SK-N-SH (cell line): ENCODE measurements around the gene YWHAH. TPM values are rescaled to one million over a fixed set of nuclear protein-coding genes. Genes with fewer than 3 reads are reported as not detected.

ENCODE experiments used
- CTCF ChIA-PET: fragments of 300-600, 350-600 bp; formaldehyde crosslinking; extraction: SDS; loops from one replicate; lab custom pipeline; 2021; lab: Yijun Ruan, JAX
- POLR2A ChIA-PET: fragments of 350-600 bp; sonication (Branson Sonifier 250); formaldehyde crosslinking; extraction: SDS; loops from one replicate; lab custom pipeline; 2020; ENCODE audit warnings: antibody characterized with exemption, inconsistent platforms; lab: Yijun Ruan, JAX
- DNase-seq: peaks from one replicate; pipeline ENCODE4 v3.0.0; 2012
- H2AFZ ChIP-seq: fragments of 200-600 bp; sonication (generic); 2 replicates; pipeline ENCODE4 v1.8.1; 2016; ENCODE audit warnings: antibody characterized with exemption, mild to moderate bottlenecking, low read depth
- H3F3A ChIP-seq: fragments of 200-600 bp; sonication (generic); replicated peaks from 2 replicates; pipeline ENCODE3; 2016; ENCODE audit warnings: antibody characterized with exemption, mild to moderate bottlenecking; ENCODE audit not compliant: insufficient read depth
- H3K27ac ChIP-seq, 2 experiments: fragments of 200-500 bp in 1 of 2; fragments of 200-600 bp in 1 of 2; sonication (Bioruptor generic) in 1 of 2; sonication (generic), shearing (Covaris generic) in 1 of 2; 2 replicates each; pipeline versions ENCODE4 v1.5.1 to v1.6.1; 2014 to 2016; ENCODE audit warnings: low read depth in 2 of 2, inconsistent platforms in 1 of 2, low read length in 1 of 2, mild to moderate bottlenecking in 1 of 2, mixed read lengths in 1 of 2
- H3K27me3 ChIP-seq: fragments of 200-600 bp; sonication (generic), shearing (Covaris generic); 2 replicates; pipeline ENCODE4 v1.6.1; 2016; ENCODE audit warnings: mixed run types; ENCODE audit not compliant: insufficient read depth
- H3K36me3 ChIP-seq, 2 experiments: fragments of 200-500 bp in 1 of 2; fragments of 200-600 bp in 1 of 2; sonication (Bioruptor generic) in 1 of 2; sonication (generic) in 1 of 2; replicated peaks in 1 of 2; 2 replicates each; pipeline versions ENCODE3 to v1.5.1; 2014 to 2016; ENCODE audit warnings: low read length in 1 of 2, mild to moderate bottlenecking in 1 of 2; ENCODE audit not compliant: insufficient read depth in 2 of 2, control insufficient read depth in 1 of 2
- H3K4me1 ChIP-seq, 2 experiments: fragments of 200-500 bp in 1 of 2; fragments of 200-600 bp in 1 of 2; sonication (Bioruptor generic) in 1 of 2; sonication (generic), shearing (Covaris generic) in 1 of 2; 2 replicates each; pipeline versions ENCODE4 v1.5.1 to v1.6.1; 2014 to 2016; ENCODE audit warnings: low read depth in 1 of 2, low read length in 1 of 2, mixed run types in 1 of 2; ENCODE audit not compliant: insufficient read depth in 2 of 2, control insufficient read depth in 1 of 2
- H3K4me2 ChIP-seq: fragments of 200-600 bp; sonication (generic), shearing (Covaris generic); 2 replicates; pipeline ENCODE4 v1.6.1; 2017; ENCODE audit warnings: mixed run types
- H3K4me3 ChIP-seq, 2 experiments: fragments of 200-500 bp in 1 of 2; fragments of 200-600 bp in 1 of 2; sonication (Bioruptor generic) in 1 of 2; sonication (generic), shearing (Covaris generic) in 1 of 2; 2 replicates each; pipeline versions ENCODE4 v1.5.1 to v1.8.1; 2014 to 2016; ENCODE audit warnings: low read depth in 2 of 2, inconsistent platforms in 1 of 2, low read length in 1 of 2, mild to moderate bottlenecking in 1 of 2, mixed read lengths in 1 of 2, moderate library complexity in 1 of 2
- H3K79me2 ChIP-seq: fragments of 200-600 bp; sonication (generic); 2 replicates; pipeline ENCODE4 v1.8.1; 2017; ENCODE audit warnings: mild to moderate bottlenecking; ENCODE audit not compliant: insufficient read depth
- H3K9ac ChIP-seq: fragments of 200-600 bp; sonication (generic); 2 replicates; pipeline ENCODE4 v1.6.1; 2017; ENCODE audit warnings: mixed run types
- H3K9me2 ChIP-seq: fragments of 200-600 bp; sonication (generic); 2 replicates; pipeline ENCODE4 v1.6.1; 2017; ENCODE audit warnings: mixed run types
- H3K9me3 ChIP-seq: fragments of 200-600 bp; sonication (generic); 2 replicates; pipeline ENCODE4 v1.6.1; 2017; ENCODE audit warnings: mixed run types, mild to moderate bottlenecking, moderate library complexity
- H4K20me1 ChIP-seq: fragments of 200-600 bp; sonication (generic); 2 replicates; pipeline ENCODE4 v1.6.1; 2017; ENCODE audit warnings: mild to moderate bottlenecking, mixed run types; ENCODE audit not compliant: insufficient read depth
- ELF1 ChIP-seq: IDR thresholded peaks from 2 replicates; pipeline ENCODE4 v1.4.0; 2012
- EP300 ChIP-seq, 2 experiments: IDR thresholded peaks; 2 replicates each; pipeline versions ENCODE4 v1.4.0 to v1.6.1; 2012; ENCODE audit warnings: borderline replicate concordance in 1 of 2, low read depth in 1 of 2, low read length in 1 of 2
- FOSL2 ChIP-seq: IDR thresholded peaks from 2 replicates; pipeline ENCODE4 v1.4.0; 2012; ENCODE audit warnings: low read depth, mild to moderate bottlenecking, moderate library complexity, borderline replicate concordance
- FOXJ3 ChIP-seq: sonication (generic); formaldehyde crosslinking; IDR thresholded peaks from 2 replicates; pipeline ENCODE4 v1.5.1; 2020; ENCODE audit warnings: mild to moderate bottlenecking, missing genetic modification reagents
- GABPA ChIP-seq: IDR thresholded peaks from 2 replicates; pipeline ENCODE4 v1.4.0; 2012; ENCODE audit warnings: low read depth, mild to moderate bottlenecking
- GATA2 ChIP-seq: sonication (generic); formaldehyde crosslinking; IDR thresholded peaks from 2 replicates; pipeline ENCODE4 v1.5.0; 2020; ENCODE audit warnings: mild to moderate bottlenecking, missing genetic modification reagents
- MEF2A ChIP-seq: IDR thresholded peaks from 2 replicates; pipeline ENCODE4 v1.4.0; 2012; ENCODE audit warnings: low read depth, borderline replicate concordance
- MXI1 ChIP-seq: IDR thresholded peaks from 2 replicates; pipeline ENCODE4 v1.6.1; 2012; ENCODE audit warnings: mild to moderate bottlenecking, low read depth, low read length, improper control_type of control experiment
- NFIC ChIP-seq: IDR thresholded peaks from 2 replicates; pipeline ENCODE4 v1.4.0; 2012; ENCODE audit warnings: borderline replicate concordance
- POLR2AphosphoS5 ChIP-seq: IDR thresholded peaks from 2 replicates; pipeline ENCODE4 v1.6.1; 2012; ENCODE audit warnings: low read depth, low read length
- RAD21 ChIP-seq: IDR thresholded peaks from 2 replicates; pipeline ENCODE4 v1.6.1; 2012; ENCODE audit warnings: mild to moderate bottlenecking, low read length
- RFX5 ChIP-seq: IDR thresholded peaks from 2 replicates; pipeline ENCODE4 v1.6.1; 2012; ENCODE audit warnings: mild to moderate bottlenecking, improper control_type of control experiment, low read length
- RXRA ChIP-seq: IDR thresholded peaks from 2 replicates; pipeline ENCODE4 v1.4.0; 2012; ENCODE audit warnings: low read depth, mild to moderate bottlenecking, borderline replicate concordance
- SIN3A ChIP-seq: IDR thresholded peaks from 2 replicates; pipeline ENCODE4 v1.6.1; 2012; ENCODE audit warnings: low read depth, mild to moderate bottlenecking, low read length, moderate library complexity, borderline replicate concordance
- TAF1 ChIP-seq: IDR thresholded peaks from 2 replicates; pipeline ENCODE4 v1.6.1; 2012; ENCODE audit warnings: low read depth, mild to moderate bottlenecking, low read length, moderate library complexity, borderline replicate concordance
- TCF12 ChIP-seq: IDR thresholded peaks from 2 replicates; pipeline ENCODE4 v1.4.0; 2012
- TEAD4 ChIP-seq: IDR thresholded peaks from 2 replicates; pipeline ENCODE4 v1.4.0; 2012; ENCODE audit warnings: mild to moderate bottlenecking, borderline replicate concordance; ENCODE audit not compliant: insufficient read depth
- YY1 ChIP-seq: IDR thresholded peaks from 2 replicates; pipeline ENCODE4 v1.4.0; 2012; ENCODE audit warnings: low read depth, mild to moderate bottlenecking
- polyA plus RNA-seq, 3 experiments: library from polyadenylated mRNA; depleted of rRNA; stranded (reverse); fragments of >200 nt; gene quantifications; 2 replicates each; pipeline ENCODE4 v1.2.3, GENCODE V29; 2012
- TF ChIP-seq, protein P1 (sequence below): fragments of 150-350 bp; IDR thresholded peaks from 2 replicates; pipeline ENCODE4 v1.6.1; 2016; ENCODE audit warnings: mild to moderate bottlenecking, low read depth, low read length
- TF ChIP-seq, protein P2 (sequence below): IDR thresholded peaks from 2 replicates; pipeline ENCODE4 v1.4.0; 2012; ENCODE audit warnings: low read depth, borderline replicate concordance
- TF ChIP-seq, protein P3 (sequence below): IDR thresholded peaks from 2 replicates; pipeline ENCODE4 v1.6.1; 2012; ENCODE audit warnings: mild to moderate bottlenecking, low read depth, low read length, moderate library complexity
- TF ChIP-seq, protein P4 (sequence below): fragments of 200-600 bp; sonication (generic); IDR thresholded peaks from 2 replicates; pipeline ENCODE4 v1.6.1; 2017; ENCODE audit warnings: antibody characterized with exemption, mild to moderate bottlenecking, moderate library complexity
- TF ChIP-seq, protein P5 (sequence below): IDR thresholded peaks from 2 replicates; pipeline ENCODE4 v1.4.0; 2012; ENCODE audit warnings: low read depth, borderline replicate concordance

YWHAH gene
- polyA plus RNA-seq, 1 of the 3 experiments (the other 2 are of a cell fraction): 102 TPM

DNA sequence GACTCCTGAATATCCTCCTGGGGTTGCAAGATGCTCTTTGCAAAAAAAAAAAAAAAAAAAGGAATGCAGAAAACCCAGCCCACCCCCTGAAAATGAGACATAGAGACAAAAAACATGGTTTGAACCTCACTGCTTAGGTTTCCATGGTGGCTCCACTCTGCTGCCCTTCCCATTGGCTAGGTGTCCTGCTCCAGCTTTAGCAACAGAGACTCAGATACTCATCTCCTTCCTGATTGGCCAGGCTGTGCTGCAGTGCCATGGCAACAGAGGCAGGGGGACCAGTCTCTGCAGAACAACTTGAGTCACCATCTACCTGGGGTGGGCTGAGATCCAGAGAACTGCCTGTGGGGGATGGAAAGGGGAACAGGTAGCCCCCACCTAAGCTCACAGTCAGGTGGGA lies 17.4 kb upstream of the YWHAH start:
- peak; percentile 97 for TF ChIP-seq RFX5
- no peak for TF ChIP-seq FOSL2
- TF ChIP-seq, protein P1, sequence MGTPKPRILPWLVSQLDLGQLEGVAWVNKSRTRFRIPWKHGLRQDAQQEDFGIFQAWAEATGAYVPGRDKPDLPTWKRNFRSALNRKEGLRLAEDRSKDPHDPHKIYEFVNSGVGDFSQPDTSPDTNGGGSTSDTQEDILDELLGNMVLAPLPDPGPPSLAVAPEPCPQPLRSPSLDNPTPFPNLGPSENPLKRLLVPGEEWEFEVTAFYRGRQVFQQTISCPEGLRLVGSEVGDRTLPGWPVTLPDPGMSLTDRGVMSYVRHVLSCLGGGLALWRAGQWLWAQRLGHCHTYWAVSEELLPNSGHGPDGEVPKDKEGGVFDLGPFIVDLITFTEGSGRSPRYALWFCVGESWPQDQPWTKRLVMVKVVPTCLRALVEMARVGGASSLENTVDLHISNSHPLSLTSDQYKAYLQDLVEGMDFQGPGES: no peak
- no peak for TF ChIP-seq POLR2AphosphoS5
- TF ChIP-seq GABPA: no peak
- TF ChIP-seq, protein P2, sequence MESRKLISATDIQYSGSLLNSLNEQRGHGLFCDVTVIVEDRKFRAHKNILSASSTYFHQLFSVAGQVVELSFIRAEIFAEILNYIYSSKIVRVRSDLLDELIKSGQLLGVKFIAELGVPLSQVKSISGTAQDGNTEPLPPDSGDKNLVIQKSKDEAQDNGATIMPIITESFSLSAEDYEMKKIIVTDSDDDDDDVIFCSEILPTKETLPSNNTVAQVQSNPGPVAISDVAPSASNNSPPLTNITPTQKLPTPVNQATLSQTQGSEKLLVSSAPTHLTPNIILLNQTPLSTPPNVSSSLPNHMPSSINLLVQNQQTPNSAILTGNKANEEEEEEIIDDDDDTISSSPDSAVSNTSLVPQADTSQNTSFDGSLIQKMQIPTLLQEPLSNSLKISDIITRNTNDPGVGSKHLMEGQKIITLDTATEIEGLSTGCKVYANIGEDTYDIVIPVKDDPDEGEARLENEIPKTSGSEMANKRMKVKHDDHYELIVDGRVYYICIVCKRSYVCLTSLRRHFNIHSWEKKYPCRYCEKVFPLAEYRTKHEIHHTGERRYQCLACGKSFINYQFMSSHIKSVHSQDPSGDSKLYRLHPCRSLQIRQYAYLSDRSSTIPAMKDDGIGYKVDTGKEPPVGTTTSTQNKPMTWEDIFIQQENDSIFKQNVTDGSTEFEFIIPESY: no peak
- no peak for TF ChIP-seq FOXJ3 (CRISPR knock-in tag)
- TF ChIP-seq, protein P3, sequence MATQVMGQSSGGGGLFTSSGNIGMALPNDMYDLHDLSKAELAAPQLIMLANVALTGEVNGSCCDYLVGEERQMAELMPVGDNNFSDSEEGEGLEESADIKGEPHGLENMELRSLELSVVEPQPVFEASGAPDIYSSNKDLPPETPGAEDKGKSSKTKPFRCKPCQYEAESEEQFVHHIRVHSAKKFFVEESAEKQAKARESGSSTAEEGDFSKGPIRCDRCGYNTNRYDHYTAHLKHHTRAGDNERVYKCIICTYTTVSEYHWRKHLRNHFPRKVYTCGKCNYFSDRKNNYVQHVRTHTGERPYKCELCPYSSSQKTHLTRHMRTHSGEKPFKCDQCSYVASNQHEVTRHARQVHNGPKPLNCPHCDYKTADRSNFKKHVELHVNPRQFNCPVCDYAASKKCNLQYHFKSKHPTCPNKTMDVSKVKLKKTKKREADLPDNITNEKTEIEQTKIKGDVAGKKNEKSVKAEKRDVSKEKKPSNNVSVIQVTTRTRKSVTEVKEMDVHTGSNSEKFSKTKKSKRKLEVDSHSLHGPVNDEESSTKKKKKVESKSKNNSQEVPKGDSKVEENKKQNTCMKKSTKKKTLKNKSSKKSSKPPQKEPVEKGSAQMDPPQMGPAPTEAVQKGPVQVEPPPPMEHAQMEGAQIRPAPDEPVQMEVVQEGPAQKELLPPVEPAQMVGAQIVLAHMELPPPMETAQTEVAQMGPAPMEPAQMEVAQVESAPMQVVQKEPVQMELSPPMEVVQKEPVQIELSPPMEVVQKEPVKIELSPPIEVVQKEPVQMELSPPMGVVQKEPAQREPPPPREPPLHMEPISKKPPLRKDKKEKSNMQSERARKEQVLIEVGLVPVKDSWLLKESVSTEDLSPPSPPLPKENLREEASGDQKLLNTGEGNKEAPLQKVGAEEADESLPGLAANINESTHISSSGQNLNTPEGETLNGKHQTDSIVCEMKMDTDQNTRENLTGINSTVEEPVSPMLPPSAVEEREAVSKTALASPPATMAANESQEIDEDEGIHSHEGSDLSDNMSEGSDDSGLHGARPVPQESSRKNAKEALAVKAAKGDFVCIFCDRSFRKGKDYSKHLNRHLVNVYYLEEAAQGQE: no peak
- TF ChIP-seq TCF12: no peak
- no peak for TF ChIP-seq NFIC
- TF ChIP-seq SIN3A: no peak
- TF ChIP-seq, protein P4, sequence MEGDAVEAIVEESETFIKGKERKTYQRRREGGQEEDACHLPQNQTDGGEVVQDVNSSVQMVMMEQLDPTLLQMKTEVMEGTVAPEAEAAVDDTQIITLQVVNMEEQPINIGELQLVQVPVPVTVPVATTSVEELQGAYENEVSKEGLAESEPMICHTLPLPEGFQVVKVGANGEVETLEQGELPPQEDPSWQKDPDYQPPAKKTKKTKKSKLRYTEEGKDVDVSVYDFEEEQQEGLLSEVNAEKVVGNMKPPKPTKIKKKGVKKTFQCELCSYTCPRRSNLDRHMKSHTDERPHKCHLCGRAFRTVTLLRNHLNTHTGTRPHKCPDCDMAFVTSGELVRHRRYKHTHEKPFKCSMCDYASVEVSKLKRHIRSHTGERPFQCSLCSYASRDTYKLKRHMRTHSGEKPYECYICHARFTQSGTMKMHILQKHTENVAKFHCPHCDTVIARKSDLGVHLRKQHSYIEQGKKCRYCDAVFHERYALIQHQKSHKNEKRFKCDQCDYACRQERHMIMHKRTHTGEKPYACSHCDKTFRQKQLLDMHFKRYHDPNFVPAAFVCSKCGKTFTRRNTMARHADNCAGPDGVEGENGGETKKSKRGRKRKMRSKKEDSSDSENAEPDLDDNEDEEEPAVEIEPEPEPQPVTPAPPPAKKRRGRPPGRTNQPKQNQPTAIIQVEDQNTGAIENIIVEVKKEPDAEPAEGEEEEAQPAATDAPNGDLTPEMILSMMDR: no peak
- peak; percentile 93 for TF ChIP-seq GATA2 (CRISPR knock-in tag)
- TF ChIP-seq TEAD4: no peak
- TF ChIP-seq EP300 (IDR thresholded peaks at IDR 0.05; ENCODE audit: borderline replicate concordance in 1 of 2, low read depth in 1 of 2, low read length in 1 of 2): peak in 1 of 2 experiments; percentile 83; a peak in 2 of 4 replicates
- TF ChIP-seq RAD21: no peak
- TF ChIP-seq ELF1: no peak
- TF ChIP-seq YY1: no peak
- peak; percentile 21; the same call in 1 of the 2 replicates for TF ChIP-seq MXI1
- no peak for TF ChIP-seq MEF2A
- TF ChIP-seq, protein P5, sequence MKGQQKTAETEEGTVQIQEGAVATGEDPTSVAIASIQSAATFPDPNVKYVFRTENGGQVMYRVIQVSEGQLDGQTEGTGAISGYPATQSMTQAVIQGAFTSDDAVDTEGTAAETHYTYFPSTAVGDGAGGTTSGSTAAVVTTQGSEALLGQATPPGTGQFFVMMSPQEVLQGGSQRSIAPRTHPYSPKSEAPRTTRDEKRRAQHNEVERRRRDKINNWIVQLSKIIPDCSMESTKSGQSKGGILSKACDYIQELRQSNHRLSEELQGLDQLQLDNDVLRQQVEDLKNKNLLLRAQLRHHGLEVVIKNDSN: no peak
- no peak for TF ChIP-seq RXRA
- TF ChIP-seq TAF1: no peak
- H3K27me3 ChIP-seq: no peaks in the 10 kb centered on the region
- H2AFZ ChIP-seq: no peak overlapping the region
- ChIA-PET POLR2A (interaction anchor here (1.0 kb wide), 1 partner anchor 9 kb away, joined by 3 read pairs; no protein-coding TSS in a partner anchor), CTCF (interaction anchor here (0.9 kb wide), 1 partner anchor 18 kb away, joined by 3 read pairs; no protein-coding TSS in a partner anchor)
- no peaks in the 10 kb centered on the region for H3F3A ChIP-seq
- H3K9me3 ChIP-seq: no peaks in the 10 kb centered on the region
- H3K9ac ChIP-seq: no peak overlapping the region
- no peaks in the 10 kb centered on the region for H3K9me2 ChIP-seq
- H3K4me2 ChIP-seq: no peak overlapping the region
- H3K27ac ChIP-seq: peak overlapping the region in 1 of 2 experiments; percentile 93; a peak in 2 of 4 replicates
- H3K79me2 ChIP-seq: no peaks in the 10 kb centered on the region
- no peaks in the 10 kb centered on the region for H3K36me3 ChIP-seq
- H3K4me3 ChIP-seq: no peak overlapping the region
- DNase-seq: peak; percentile 81
- H4K20me1 ChIP-seq: no peaks in the 10 kb centered on the region
- H3K4me1 ChIP-seq: peaks cover 0 to 41% of the 10 kb centered on the region in 2 experiments; a peak in 2 of 4 replicates
